Retinal pigment epithelial cell (primary cell): ENCODE results near the gene ZNF385D.

Experiments used
- DNase-seq: peaks from one replicate; pipeline ENCODE4 v3.0.0-alpha.2; 2010; ENCODE audit warnings: low read depth
- H3K4me3 ChIP-seq: 2 replicates; pipeline ENCODE4 v1.5.1; 2011; ENCODE audit warnings: mild to moderate bottlenecking, low read length, control low read depth, moderate library complexity
- TF ChIP-seq, protein P1 (sequence below): conservative IDR thresholded peaks from 2 replicates; pipeline ENCODE4 v1.5.1; 2011; ENCODE audit warnings: low read depth, low read length, control low read depth, inconsistent platforms

ZNF385D gene

GRCh38 chr3:21751886-21752285 lies 876 bp upstream of the ZNF385D start:
- TF ChIP-seq, protein P1, sequence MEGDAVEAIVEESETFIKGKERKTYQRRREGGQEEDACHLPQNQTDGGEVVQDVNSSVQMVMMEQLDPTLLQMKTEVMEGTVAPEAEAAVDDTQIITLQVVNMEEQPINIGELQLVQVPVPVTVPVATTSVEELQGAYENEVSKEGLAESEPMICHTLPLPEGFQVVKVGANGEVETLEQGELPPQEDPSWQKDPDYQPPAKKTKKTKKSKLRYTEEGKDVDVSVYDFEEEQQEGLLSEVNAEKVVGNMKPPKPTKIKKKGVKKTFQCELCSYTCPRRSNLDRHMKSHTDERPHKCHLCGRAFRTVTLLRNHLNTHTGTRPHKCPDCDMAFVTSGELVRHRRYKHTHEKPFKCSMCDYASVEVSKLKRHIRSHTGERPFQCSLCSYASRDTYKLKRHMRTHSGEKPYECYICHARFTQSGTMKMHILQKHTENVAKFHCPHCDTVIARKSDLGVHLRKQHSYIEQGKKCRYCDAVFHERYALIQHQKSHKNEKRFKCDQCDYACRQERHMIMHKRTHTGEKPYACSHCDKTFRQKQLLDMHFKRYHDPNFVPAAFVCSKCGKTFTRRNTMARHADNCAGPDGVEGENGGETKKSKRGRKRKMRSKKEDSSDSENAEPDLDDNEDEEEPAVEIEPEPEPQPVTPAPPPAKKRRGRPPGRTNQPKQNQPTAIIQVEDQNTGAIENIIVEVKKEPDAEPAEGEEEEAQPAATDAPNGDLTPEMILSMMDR: no peak
- H3K4me3 ChIP-seq: no peak overlapping the region
- DNase-seq: no peak

- peak overlapping the region; percentile 75 for H3K4me3 ChIP-seq
- TF ChIP-seq, protein P1: no peak
- no peak for DNase-seq
Measured at GRCh38 chr3:21750080-21750696, 822 bp downstream of the ZNF385D start.

GRCh38 chr3:21747966-21748555 lies 2.9 kb downstream of the ZNF385D start:
- TF ChIP-seq, protein P1: no peak
- DNase-seq: no peak
- H3K4me3 ChIP-seq: no peak overlapping the region

- no peak overlapping the region for H3K4me3 ChIP-seq
- no peak for DNase-seq
- TF ChIP-seq, protein P1: no peak
Measured at GRCh38 chr3:21747376-21747775, 3.6 kb downstream of the ZNF385D start.

- H3K4me3 ChIP-seq: no peak overlapping the region
- TF ChIP-seq, protein P1: no peak
- DNase-seq: no peak
Measured at GRCh38 chr3:21745966-21746365, 5.0 kb downstream of the ZNF385D start.

- H3K4me3 ChIP-seq: no peak overlapping the region
- DNase-seq: no peak
- TF ChIP-seq, protein P1: no peak
Measured at GRCh38 chr3:21744793-21745192, 6.2 kb downstream of the ZNF385D start.
